Activated gamma-delta T cell treated with Interleukin-2 at 50 U/mL for 16 hours (primary cell): ENCODE measurements around the gene KRT9.
"Not testable (repeated sequence)": the region's sequence is repeated elsewhere in the genome, so short reads cannot be mapped to it uniquely, and the experiment has no call there.

Source experiments
- DNase-seq: peaks from one replicate; pipeline ENCODE4 v3.0.0-alpha.2; 2020

Gene KRT9

DNA sequence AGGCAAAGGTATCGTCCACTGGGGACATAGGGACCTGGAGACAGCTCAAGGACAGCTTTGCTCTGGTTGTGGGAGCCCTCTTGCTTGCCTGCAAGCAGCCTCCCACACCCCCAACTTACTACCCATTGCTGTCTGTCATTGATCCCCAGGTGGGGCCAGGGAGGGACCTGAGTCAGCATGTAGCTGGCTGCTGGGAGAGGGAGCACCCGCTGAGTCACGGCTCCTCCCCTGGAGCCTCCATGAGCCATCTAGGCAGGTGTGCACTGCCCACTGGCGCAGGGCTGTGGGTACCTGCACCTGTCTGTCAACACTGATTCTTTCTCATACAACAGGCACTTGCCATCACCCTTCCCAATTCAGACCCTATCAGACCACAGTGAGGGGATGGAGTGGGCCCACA, 4.9 kb upstream of the KRT9 start:
- DNase-seq = not testable (repeated sequence)

GRCh38 chr17:41575336-41575735, 3.5 kb upstream of the KRT9 start:
- no peak for DNase-seq

- peak; percentile 8 for DNase-seq
These were observed 4.5 kb downstream of the KRT9 start for GRCh38 chr17:41567317-41567716.

DNA sequence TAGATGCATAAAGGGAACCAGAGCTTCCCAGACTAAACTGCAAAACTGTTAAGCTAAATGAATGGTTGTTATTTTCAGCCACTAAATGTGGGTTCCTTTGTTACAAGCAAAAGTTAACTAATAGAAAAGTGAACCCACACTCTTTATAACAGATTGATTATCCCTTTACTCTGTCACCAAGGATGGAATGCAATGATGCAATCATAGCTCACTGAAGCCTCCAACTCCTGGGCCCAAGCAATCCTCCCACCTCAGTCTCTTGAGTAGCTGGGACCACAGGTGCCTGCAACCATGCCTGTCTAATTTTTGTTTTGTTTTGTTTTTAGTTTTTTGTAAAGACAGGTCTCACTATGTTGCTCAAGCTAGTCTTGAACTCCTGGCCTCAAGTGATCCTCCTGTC, 6.5 kb downstream of the KRT9 start:
- DNase-seq = no peak

DNA sequence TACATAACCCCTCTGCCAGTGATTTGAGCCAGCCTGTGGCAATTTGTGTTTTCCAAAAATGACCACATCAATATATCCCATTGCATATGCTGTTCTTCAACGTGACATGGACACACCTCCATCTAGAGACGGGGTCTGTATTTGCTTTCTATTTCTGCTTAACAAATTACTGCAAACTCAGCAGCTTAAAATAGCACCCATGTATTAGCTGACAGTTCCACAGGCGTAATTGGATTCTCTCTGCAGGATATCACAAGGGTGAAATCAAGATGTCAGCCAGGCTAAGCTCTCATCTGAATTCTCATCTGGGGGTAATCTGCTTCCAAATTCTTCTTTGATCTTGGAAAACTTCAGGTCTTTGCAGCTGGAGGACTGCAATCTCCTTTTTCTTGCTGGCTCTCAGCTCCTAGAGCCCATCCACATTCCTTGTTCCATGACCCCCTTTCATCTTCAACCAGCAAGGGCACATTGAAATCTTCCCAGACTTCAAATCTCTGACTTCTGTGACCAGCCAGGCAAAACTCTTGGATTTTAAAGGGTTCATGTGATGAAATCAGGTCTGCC, 8.2 kb downstream of the KRT9 start:
- no peak for DNase-seq

DNA sequence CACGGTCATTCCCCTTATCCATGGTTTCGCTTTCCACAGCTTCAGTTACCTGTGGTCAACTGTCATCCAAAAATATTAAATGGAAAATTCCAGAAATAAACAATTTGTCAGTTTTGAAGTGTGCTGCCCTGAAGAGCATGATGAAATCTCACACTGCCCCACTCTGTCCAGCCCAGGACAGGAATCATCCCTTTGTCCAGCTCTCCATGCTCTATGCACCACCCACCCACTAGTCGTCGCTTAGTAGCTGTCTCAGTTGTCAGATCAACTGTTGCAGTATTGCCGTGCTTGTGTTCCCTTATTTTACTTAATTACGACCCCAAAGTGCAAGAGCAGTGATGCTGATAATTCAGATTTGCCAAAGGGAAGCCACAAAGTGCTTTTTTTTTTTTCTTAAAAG, 10.3 kb downstream of the KRT9 start:
- no peak for DNase-seq

- no peak for DNase-seq
These were observed 12.3 kb downstream of the KRT9 start for GRCh38 chr17:41559548-41559947.

- DNase-seq = no peak
These were observed 14.9 kb downstream of the KRT9 start for GRCh38 chr17:41556931-41557330.

DNA sequence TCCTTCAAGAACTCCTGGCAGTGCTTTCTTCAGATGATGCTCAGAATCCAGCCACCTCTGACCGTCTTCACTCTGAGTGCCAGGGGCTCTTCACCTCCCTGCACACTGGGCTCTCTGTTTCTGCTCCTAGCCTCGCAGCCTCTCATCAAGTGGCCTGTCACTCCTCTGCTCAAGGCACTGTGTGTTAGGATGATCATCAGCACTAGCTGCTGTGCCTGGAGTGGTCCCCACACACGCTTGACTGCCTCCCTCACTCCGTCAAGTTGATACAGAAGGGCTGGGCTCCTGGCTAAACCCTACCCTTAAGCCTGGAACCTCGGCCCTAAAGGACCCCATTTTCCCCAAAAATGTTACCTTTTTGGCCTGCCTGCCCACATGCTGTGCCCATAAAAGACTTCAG, 15.6 kb downstream of the KRT9 start:
- DNase-seq = no peak

DNA sequence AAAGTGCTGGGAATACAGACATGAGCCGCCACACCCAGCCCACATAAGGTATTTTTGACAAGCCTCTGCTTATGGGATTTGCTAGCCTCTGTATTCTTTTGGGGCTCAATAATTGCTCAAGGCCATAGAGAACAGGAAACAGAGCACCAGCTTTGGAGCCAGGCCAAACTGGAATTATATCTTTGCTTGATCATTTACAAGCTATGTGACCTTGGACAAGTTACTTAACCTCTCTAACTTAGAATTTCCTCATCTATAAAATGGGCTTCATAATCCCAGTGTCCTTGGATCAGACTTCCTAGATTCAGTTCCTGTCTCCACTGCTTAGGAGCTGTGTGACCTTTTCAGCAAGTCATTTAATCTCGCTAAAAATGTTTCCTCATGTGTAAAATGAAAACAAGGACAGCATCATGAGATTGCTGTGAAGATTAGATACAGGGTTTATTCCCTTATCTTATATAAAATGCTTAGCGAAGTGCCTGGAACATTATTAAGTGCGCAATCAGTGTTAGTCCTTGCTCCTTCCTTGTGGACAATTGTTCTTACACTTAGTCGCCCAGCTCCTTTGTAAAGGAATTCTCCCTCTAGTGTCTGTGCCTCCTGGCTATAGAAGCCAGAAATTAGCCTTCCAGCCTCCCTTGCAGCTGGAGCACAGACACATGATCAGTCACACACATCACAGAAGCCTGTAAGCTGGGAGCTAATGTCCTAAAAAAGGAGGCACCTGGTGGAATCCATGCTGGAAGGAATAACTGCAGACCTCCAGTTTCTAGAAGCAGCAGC, 16.6 kb downstream of the KRT9 start:
- no peak for DNase-seq

DNA sequence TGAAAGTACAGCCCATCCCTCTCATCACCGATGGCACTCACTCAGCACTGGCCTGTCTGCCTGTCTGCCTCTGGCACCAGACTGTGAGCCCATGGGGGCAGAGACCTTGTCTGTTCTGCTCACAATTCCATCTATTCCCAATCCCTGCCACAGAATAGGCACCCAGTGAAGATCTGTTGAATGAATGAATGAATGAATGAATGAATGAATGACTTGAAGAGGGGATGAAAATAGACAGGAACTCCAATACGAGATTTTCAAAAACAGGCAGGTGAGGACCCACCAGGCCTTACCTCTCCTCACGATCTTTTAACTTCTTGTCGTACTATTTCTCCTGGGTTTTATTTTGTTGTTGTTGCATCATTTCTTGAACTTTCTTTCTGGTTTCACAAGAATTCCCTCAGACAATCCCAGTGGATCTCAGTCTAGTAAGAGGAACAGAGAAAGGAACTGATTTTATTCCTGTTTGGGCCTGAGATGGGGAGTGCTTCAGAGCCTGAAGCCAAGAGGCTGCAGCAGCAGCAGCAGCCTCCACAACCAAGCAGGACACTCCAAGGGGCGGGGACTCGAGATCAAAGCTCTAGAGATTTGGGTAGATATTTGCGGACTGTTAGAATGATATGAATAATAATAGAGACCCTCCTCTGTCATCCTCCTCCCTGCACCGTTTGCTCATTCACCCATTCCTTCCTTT, 17.7 kb downstream of the KRT9 start:
- DNase-seq = no peak

DNA sequence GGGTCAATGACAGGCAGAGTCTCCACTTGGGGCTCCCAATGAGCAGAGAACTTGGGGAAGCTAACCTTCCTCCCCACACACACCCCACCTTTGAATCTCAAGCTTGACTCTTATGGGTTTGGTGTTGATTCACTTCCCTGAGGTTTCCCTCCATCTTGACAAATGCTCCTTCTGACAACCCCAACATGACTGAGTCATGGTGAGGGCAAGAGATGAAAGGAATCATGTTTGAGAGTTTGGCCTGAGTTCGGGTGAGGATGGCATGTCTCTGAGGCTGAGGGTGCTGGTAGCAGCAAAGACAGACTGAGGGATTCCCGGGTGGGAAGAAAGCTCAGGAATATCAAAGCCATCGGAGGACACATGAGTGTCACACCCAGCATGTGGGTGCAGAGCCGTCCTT, 18.7 kb downstream of the KRT9 start:
- no peak for DNase-seq

DNA sequence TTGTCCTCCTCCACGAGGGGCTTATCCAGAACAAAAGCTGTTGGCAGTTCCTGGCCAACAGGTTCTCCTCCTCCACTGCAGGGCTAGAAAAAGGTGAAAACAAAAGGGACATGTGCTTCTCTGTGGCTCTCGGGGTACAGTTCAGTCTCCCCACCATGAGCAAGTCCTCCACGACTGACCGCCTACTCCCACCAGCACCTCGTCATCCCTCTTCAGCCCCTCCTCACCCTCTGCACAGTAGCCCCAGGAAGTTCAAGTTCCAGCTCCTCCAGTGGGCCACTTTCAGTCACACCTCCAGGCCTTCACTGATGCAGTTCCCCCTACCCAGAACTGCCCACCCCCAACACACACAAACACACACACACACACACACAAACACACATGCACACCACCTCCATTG, 19.4 kb downstream of the KRT9 start:
- no peak for DNase-seq

DNA sequence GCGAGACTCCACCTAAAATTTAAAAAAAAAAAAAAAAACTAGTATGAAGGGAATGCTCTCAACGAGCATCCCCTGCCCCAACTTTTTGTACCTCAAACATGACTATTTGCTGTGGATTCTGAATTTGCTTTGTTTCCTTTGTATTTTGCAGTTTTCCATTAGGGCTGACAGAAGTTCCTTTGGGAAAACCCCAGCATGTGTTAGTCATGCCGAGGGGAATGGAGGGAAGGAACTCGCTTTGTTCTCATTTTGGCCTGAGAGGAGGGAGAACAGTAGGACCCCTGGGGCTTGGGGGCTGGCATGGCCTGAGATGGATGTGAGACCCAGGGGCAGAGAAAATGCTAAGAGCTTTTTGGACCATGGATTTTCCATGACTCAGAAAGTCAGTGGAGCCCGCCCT, 20.5 kb downstream of the KRT9 start:
- DNase-seq = no peak

- DNase-seq = no peak
These were observed 22.2 kb downstream of the KRT9 start for GRCh38 chr17:41549596-41550039.

DNA sequence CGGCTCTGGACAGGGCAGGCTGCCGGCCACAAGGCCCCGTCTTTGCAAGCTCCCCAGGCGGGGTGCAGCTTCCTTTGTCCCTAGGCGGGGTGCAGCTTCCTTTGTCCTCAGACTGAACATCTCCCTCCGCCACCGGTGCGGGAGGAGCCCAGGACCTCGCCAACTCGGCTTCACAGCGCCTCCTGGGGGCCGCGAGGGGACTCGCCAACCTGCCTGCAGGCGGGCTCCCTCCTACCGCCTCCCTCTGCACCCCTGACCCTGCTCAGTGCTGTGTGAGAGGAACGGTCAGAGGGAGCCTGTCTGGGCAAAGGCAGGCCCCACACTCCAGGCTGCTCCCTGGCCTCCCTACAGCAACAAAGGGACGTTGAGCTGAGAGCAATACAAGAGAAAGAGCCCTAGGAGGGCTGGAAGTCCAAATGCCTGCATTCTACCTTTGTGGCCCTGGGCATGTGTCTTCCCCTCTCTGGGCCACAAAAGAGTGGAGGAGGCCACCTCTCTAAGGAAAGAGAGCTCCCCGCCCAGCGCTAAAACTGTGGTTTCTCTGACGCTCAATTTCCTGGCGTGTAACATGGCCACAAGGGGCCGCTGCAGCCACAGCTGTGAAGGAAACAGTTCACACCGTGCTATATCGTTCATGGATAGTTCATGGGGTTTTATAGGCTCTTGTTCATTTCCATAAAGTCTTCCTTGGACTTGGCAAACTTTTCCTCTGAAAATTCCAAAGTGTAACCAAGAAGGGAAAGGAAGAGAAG, 22.8 kb downstream of the KRT9 start:
- peak; percentile 79 for DNase-seq

GRCh38 chr17:41547921-41548843, 23.7 kb downstream of the KRT9 start:
- DNase-seq = peak; percentile 14

DNA sequence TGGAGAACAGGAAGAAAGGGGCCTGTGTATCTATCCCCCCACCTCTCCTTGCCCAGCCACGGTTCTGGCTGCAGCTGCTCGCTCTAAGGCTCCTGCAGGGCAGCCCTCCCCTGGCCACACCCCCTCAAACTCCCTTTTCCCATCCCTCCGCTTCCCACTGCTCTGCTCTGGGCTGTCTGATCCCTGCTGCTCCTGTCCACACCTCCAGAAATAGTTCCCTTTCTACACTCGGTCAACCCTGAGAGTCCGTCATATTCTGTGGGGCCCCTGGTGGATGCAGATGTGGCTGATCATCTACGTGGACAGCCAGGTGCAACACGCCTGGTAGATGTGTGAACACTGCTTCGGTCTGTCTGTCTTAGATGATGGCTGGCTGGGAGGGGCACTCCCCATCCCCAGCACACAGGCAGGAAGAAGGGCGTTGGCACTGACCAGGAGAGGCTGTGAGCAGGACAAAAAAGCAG, 24.4 kb downstream of the KRT9 start:
- DNase-seq = no peak

DNA sequence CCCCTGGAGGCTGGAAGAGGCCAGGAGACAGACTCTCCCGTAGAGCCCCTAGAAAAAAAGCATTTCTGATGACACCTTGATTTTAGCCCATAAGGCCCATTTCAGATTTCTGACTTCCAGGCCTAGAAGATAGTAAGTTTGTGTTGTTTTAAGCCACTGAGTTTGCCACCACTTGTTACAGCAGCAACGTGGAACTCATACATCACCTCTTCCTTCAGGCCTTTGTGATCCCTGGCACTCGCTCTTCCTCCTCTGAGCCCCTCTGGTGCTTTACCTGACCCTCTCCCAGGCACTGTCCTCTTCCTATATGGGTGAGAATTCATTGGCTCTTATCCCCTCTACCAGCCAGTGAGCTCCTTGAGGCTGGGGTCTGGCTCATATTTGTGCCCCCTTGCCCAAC, 25.0 kb downstream of the KRT9 start:
- DNase-seq = no peak

DNA sequence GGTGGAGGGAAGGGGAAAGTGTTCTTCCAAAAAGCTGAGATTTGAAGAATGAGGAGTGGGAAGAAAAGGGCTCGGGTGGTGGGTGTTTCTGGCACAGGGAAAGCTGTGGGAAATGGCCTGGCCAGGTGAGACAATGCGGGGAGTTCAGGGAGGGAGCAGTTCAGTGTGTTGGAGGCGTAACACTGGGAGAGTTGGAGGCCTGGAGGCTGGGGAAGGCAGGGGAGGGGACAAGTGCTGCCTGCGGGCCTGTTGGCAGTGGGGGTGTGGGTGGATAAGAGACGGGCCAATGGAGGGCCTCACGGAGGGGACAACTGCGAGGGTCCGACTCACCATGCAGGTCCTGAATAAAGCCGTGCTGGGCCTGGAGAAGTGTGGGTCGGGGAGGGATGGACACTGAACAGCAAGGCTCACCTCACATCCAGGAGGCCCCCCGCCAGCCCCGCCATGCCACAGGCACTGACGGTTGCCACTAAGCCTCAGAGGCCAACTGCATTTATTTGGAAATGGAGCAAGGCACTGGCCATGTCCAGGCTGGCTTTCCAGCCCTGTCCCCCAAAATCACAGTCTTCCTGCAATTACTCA, 25.9 kb downstream of the KRT9 start:
- DNase-seq = no peak

DNA sequence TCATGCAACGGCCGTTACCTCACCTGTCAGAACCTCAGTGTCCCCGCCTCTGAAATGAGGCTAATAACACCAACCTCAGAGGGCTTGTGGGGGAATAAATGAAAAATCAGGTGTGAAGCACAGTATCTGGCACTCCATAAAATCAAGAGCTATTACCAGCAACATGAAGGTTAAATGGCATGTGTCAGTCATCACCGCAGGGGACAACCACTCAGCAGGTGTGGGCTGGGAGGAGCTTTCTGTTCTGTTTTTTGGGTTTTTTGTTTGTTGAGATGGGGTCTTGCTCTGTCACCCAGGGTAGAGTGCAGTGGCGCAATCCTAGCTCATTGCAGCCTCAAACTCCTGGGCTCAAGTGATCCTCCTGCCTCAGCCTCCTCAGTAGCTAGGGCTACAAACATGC, 26.9 kb downstream of the KRT9 start:
- no peak for DNase-seq

DNA sequence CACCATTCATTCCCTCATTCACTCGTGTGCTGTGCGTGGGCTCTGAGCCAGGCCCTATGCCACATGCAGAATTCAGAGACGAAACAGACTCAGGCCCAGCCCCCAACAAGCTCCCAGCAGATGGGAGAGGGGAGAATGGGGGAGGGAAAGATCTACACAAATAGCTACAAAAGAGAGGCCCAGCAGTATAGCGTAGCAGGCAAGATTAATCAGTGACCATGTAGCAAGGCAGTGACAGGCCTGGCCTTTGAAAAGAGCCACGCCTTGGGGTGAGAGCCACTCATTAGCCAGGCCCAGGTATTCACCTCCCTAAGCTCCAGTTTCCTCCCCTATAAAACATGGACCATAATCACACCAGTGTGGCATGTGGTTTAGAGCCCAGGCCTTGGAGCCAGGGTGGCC, 27.4 kb downstream of the KRT9 start:
- no peak for DNase-seq
